Epithelial cell of esophagus (primary cell): ENCODE measurements around the gene SGTA.

Experiments
- DNase-seq: peaks from one replicate; pipeline ENCODE4 v3.0.0; 2010; ENCODE audit warnings: low read depth
- H3K4me3 ChIP-seq: 2 replicates; pipeline ENCODE4 v1.5.1; 2011; ENCODE audit warnings: mild to moderate bottlenecking, low read length, control low read depth
- TF ChIP-seq, protein P1 (sequence below): IDR thresholded peaks from 2 replicates; pipeline ENCODE4 v1.5.1; 2011; ENCODE audit warnings: low read depth, mild to moderate bottlenecking, low read length, control low read depth, inconsistent platforms; ENCODE audit not compliant: insufficient read depth; ENCODE audit errors: missing control alignments

SGTA gene

DNA sequence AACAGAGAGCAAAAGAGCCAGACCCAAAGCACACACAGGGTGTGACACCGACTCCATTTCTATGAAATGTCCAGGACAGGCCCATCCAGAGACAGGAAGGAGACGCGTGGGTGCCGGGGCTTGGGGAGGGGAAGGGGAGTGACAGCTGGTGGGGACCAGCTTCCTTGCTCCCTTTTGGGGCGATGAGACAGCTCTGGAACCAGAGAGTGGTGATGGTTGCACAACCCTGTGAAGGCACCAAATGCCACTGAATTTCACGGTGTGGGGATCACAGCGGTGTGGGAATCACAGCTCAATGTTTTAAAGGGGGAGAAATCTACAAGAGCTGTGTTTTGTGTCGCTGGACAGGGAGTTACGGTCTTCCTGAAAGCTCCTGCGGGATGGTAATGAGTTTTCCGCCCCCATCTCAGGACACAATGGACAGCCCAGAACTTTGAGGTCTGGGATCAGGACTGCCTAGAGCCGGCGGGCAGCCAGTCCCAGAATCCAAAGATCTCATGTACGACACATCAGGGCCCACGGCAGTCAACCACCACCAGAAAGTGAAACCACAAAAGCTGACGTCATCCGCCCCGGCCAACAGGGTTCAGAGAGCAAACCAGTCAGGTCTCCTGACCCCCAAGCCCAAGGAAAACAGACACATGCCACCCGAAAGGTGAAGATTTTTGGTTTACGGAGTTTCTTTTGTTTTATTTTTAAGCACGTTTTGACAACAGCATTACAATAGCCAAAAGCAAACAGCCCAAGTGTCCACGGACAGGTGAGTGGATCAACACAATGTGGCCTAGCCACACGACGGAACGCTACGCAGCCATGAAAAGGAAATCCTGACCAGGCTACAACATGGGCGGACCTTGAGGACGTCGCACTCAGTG, 7.3 kb downstream of the SGTA start:
- DNase-seq, result no peak
- H3K4me3 ChIP-seq, result no peak overlapping the region
- TF ChIP-seq, protein P1, sequence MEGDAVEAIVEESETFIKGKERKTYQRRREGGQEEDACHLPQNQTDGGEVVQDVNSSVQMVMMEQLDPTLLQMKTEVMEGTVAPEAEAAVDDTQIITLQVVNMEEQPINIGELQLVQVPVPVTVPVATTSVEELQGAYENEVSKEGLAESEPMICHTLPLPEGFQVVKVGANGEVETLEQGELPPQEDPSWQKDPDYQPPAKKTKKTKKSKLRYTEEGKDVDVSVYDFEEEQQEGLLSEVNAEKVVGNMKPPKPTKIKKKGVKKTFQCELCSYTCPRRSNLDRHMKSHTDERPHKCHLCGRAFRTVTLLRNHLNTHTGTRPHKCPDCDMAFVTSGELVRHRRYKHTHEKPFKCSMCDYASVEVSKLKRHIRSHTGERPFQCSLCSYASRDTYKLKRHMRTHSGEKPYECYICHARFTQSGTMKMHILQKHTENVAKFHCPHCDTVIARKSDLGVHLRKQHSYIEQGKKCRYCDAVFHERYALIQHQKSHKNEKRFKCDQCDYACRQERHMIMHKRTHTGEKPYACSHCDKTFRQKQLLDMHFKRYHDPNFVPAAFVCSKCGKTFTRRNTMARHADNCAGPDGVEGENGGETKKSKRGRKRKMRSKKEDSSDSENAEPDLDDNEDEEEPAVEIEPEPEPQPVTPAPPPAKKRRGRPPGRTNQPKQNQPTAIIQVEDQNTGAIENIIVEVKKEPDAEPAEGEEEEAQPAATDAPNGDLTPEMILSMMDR, result no peak

DNA sequence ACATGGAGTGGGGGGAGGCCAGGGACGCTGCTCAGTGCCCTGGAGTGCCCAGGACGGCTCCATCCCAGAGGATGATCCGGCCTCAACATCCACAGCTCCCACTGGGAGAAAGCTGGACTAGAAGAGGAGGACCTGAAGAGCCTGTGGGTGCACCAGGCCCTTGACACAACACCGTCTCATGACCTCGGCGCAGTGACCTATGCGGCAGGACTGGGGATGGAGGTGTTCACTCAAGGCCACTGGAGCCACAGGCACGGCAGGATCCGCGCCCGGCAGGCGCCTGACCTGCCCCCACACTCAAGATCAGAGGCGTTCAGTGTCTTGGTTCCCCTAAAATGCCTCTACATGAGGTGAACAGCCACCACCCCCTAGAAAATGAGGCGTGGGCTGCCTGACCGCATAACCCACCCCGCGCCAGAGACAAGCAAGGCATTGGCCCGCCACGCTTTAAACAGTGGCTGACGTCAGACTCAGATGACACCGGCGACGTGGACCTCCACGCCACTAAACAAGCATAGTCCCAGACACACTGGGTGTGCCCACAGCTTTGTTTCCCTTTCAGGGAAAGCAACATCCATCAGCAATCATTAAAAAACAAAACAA, 8.0 kb downstream of the SGTA start:
- DNase-seq, result no peak
- no peak overlapping the region for H3K4me3 ChIP-seq
- TF ChIP-seq, protein P1, result no peak

DNA sequence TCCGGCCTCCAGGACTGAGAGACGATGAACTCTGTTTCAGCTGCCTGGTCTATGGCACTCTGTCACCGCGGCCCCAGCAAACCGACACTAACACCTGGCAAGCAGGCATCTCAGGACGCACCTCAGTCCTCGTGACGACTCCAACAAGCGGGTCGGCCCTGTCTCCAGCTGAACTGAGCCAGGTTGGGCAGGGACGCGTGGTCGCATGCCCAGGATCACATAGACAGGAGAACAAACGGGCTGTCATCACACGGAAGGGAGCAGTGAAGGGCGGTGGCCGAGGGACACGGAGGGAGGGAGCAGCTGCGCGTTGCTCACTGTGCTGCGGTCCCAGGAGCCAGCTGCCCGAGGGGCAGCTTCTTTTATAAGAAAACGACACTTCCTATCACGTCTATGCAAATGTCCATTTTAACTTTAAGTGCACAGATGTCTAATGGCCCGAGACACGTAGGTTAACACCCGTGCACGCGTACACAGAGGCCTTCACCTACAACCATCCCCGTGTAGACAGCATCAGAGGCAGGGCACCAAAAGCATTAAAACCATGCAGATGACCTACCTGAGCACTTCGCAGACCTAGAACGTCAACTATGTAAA, 8.9 kb downstream of the SGTA start:
- TF ChIP-seq, protein P1, result no peak
- DNase-seq, result no peak
- H3K4me3 ChIP-seq, result no peak overlapping the region

DNA sequence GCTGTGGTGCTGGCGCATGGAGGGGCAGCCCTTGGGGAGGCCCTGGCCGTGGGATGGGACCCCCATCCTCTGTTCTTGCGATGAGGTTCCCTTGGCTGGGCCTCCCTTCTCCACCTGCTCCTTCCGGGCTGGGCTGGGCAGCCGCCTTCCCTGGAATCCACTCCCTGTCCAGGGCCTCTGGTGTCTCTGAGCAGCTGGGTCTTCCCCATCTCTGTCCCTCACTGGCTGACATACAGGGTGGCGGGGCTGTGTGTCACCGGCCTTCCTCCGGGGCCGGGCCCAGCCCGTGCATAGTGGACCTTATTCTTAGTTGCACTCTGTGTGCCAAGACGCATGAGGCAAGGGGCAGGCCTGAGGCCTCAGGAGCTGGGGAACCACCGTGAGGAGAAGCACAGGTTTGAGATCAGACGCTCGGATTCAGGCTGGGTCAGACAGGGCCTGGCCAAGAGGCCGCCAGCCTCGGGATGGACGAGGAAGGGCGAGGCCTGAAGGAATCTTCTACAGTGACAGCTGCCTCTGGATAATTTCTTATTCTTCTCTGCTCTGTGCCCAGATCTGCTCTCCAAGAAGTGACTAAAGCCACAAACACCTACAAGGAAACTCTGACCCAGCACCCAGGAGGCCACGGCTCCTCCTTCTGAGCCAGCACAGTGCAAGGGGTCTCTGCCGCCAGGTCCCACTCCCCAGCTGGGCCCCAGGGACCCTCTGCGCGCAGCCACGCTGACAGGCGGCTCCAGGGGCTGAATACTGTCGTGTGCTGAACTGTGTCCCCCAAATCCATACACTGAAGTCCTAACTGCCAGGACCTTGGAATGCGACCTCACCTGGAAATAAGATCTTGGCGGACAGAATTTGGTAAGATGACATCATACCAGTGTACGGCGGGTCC, 11.0 kb downstream of the SGTA start:
- TF ChIP-seq, protein P1, result no peak
- H3K4me3 ChIP-seq, result no peak overlapping the region
- DNase-seq, result no peak

DNA sequence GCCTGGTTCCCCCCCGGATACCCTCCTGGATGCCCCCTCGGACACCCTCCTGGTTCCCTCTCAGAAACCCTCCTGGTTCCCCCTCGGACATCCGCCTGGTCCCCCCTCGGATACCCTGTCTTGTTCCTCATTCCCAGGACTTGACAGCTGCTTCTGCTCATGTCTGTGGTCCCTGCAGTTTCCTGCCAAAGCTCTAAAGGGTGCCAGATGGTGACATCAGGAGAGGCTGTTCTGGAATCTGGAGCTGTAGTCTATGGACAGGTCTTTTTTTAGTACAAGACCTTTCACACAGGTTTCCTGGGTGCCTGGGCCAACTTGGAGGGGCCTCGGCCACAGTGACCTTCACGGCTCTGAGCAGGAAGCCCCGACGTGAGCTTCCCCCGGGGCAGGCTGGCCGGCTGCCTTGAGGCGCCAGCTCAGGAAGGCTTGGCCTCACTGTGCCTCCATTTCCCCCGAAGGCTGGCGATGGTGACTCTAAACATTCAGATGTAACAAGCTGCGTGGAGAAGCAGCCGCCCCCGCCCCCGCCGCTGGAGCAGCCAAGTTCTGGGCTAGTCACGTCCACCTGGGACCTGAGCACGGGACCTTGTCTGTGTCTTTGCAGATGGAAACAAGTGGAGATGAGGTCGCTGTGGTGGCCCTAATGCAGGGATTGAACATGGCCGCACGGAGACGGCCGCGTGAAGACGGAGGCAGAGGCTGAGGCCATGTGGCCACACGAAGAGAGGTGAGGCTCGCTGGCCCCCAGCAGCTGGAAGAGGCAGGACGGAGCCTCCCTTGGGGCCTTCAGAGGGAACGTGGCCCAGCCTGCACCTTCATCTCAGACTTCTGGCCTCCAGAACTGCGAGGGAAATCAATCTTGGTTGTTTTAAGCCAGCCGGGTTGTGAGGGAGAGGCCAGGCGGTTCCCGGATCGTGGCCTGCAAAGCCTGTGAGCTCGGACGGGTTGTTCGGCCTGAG, 12.7 kb downstream of the SGTA start:
- no peak for DNase-seq
- H3K4me3 ChIP-seq, result no peak overlapping the region
- TF ChIP-seq, protein P1, result no peak
